Activated naive CD4-positive, alpha-beta T cell treated with anti-CD3 and anti-CD28 coated beads for 36 hours (primary cell): Measurements from ENCODE around the gene MDFIC. TPM values are rescaled to one million over a fixed set of nuclear protein-coding genes. Genes with fewer than 3 reads are reported as not detected.

Experiments
- CTCF ChIA-PET: fragments of 350-600 bp; sonication (Branson Sonifier 250); formaldehyde crosslinking; loops from one replicate; lab custom pipeline; 2021; ENCODE audit warnings: antibody characterized with exemption; lab: Charles Lee
- DNase-seq: peaks from one replicate; pipeline ENCODE4 v3.0.0-alpha.2; 2020
- H3K27ac Mint-ChIP-seq: one replicate; pipeline ENCODE4 v1.8.0; 2021; ENCODE audit warnings: mild to moderate bottlenecking, mixed read lengths
- H3K27me3 Mint-ChIP-seq: one replicate; pipeline ENCODE4 v1.8.0; 2021; ENCODE audit warnings: low read depth, mixed read lengths
- H3K36me3 Mint-ChIP-seq: one replicate; pipeline ENCODE4 v1.8.0; 2021; ENCODE audit warnings: low read depth, mixed read lengths
- H3K4me1 Mint-ChIP-seq: one replicate; pipeline ENCODE4 v1.8.0; 2021; ENCODE audit warnings: low read depth, mixed read lengths
- H3K4me3 Mint-ChIP-seq: one replicate; pipeline ENCODE4 v1.8.0; 2021; ENCODE audit warnings: mild to moderate bottlenecking, moderate library complexity, mixed read lengths
- H3K9me3 Mint-ChIP-seq: one replicate; pipeline ENCODE4 v1.8.0; 2021; ENCODE audit warnings: mixed read lengths
- intact Hi-C: fragments of 100-400 bp; cut with micrococcal nuclease; formaldehyde crosslinking; loops from one replicate; pipeline ENCODE4 v1.15.1; 2023
- total RNA-seq, 2 experiments: library from RNA; stranded (reverse); gene quantifications; one replicate each; pipeline ENCODE4 v1.2.3, GENCODE V29; 2021

The MDFIC gene
- total RNA-seq, 2 experiments from 2014 or later = 79.4 to 93.1 TPM

GRCh38 chr7:115032715-115033703 lies 111.1 kb downstream of the MDFIC start:
- H3K4me3 Mint-ChIP-seq = no peak overlapping the region
- no peaks in the 10 kb centered on the region for H3K9me3 Mint-ChIP-seq
- no peaks in the 10 kb centered on the region for H3K27me3 Mint-ChIP-seq
- no peaks in the 10 kb centered on the region for H3K36me3 Mint-ChIP-seq
- H3K4me1 Mint-ChIP-seq = peaks cover 7% of the 10 kb centered on the region
- H3K27ac Mint-ChIP-seq = no peak overlapping the region
- intact Hi-C loops = no loop called here
- DNase-seq = no peak
- CTCF ChIA-PET = no interaction called here

GRCh38 chr7:115033917-115034459 lies 112.1 kb downstream of the MDFIC start:
- Mint-ChIP-seq H3K36me3 (no peaks in the 10 kb centered on the region), H3K4me3 (no peak overlapping the region), H3K27me3 (no peaks in the 10 kb centered on the region), H3K9me3 (no peaks in the 10 kb centered on the region), H3K4me1 (peaks cover 7% of the 10 kb centered on the region), H3K27ac (no peak overlapping the region)
- DNase-seq = no peak
- CTCF ChIA-PET = no interaction called here
- intact Hi-C loops = no loop called here

DNA sequence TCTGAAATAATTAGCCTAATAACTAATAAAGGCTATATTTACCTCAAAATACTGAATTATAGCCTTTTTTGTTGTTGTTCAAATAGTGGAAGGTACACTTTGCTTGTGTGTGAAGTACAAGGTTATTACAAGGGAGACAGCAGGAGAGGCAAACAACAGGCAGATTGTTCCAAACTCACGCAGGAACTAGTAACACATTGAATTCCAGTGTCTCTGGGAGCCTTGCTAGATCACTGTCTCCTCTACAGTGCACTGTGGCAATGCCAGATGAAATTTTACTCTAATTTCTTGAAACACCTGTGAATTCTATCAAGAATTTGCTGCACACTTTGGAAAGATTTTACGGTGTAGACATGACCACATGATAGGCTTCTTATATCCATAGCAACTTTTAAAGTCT lies 112.6 kb downstream of the MDFIC start:
- Mint-ChIP-seq H3K27me3 (no peaks in the 10 kb centered on the region), H3K27ac (no peak overlapping the region), H3K4me1 (peaks cover 7% of the 10 kb centered on the region), H3K36me3 (no peaks in the 10 kb centered on the region), H3K4me3 (no peak overlapping the region), H3K9me3 (no peaks in the 10 kb centered on the region)
- CTCF ChIA-PET = no interaction called here
- intact Hi-C loops = no loop called here
- no peak for DNase-seq

GRCh38 chr7:115037128-115037802 lies 115.4 kb downstream of the MDFIC start:
- no peak overlapping the region for H3K4me3 Mint-ChIP-seq
- no peak for DNase-seq
- CTCF ChIA-PET = no interaction called here
- H3K27me3 Mint-ChIP-seq = no peaks in the 10 kb centered on the region
- H3K9me3 Mint-ChIP-seq = no peaks in the 10 kb centered on the region
- intact Hi-C loops = no loop called here
- H3K4me1 Mint-ChIP-seq = peaks cover 7% of the 10 kb centered on the region
- no peak overlapping the region for H3K27ac Mint-ChIP-seq
- no peaks in the 10 kb centered on the region for H3K36me3 Mint-ChIP-seq

DNA sequence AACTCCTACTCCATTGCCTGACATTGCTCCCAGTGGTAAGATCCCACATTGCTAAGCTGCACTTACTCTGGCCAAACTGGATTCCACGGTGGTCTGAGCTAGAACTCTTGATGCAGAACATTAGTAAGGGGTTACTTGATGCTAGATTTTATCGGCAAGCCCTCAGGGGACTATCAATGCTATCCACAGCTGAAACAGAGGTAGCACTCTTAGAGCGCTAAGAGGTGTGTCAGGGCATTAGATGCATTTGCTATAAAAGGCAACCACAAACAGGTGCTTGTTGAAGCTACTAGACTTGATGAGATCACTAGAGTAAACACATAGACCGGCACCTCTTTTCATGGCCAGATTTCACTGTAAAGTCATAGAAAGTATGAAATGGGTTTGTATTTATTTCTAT lies 116.3 kb downstream of the MDFIC start:
- CTCF ChIA-PET = no interaction called here
- no peaks in the 10 kb centered on the region for H3K9me3 Mint-ChIP-seq

DNA sequence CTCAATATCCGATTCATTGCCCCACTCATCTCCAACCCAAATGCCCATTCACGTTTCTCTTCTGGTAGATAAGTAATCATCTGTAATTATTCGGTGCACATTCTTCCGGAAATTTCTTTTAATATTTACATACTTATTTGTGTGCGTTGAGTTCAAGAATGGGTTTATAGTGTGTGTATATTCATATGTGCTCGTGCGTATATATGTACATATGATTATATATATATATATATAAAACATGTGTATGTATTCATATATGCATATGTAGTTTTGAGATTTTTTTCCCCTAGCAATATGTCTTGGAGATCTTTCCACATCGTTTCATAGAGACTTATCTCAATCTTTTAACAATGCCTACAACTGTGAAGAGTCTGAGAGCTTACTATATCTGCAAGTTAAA lies 118.2 kb downstream of the MDFIC start:
- Mint-ChIP-seq H3K36me3 (no peaks in the 10 kb centered on the region), H3K4me3 (no peak overlapping the region), H3K9me3 (no peaks in the 10 kb centered on the region), H3K27ac (no peak overlapping the region), H3K27me3 (no peaks in the 10 kb centered on the region), H3K4me1 (peaks cover 7% of the 10 kb centered on the region)
- intact Hi-C loops = no loop called here
- no peak for DNase-seq
- CTCF ChIA-PET = no interaction called here

More for the DNA sequence above, 116.3 kb downstream of the MDFIC start:
- no peaks in the 10 kb centered on the region for H3K36me3 Mint-ChIP-seq
- H3K4me3 Mint-ChIP-seq = no peak overlapping the region
- H3K27me3 Mint-ChIP-seq = no peaks in the 10 kb centered on the region
- no peak for DNase-seq
- peaks cover 7% of the 10 kb centered on the region for H3K4me1 Mint-ChIP-seq
- no peak overlapping the region for H3K27ac Mint-ChIP-seq
- intact Hi-C loops = no loop called here

DNA sequence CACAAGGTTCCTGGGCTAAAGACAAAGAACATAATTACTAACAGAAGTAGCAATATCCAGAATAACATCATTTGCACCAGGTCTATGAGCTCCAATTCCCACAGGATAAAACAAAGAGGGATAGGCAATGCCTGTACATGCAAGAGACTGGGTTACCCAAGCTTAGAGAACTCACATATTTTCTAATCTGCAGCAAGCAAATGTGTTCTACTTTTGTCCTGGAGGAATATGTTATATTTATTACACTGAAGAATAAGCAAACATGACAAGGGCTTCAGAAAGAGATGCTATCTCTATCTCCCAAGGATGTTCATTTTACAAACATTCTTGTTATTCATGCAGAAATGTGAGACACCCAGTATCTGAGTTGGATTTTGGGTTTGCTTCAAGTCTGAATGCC lies 118.6 kb downstream of the MDFIC start:
- intact Hi-C loops = no loop called here
- CTCF ChIA-PET = no interaction called here
- H3K4me1 Mint-ChIP-seq = peaks cover 7% of the 10 kb centered on the region

DNA sequence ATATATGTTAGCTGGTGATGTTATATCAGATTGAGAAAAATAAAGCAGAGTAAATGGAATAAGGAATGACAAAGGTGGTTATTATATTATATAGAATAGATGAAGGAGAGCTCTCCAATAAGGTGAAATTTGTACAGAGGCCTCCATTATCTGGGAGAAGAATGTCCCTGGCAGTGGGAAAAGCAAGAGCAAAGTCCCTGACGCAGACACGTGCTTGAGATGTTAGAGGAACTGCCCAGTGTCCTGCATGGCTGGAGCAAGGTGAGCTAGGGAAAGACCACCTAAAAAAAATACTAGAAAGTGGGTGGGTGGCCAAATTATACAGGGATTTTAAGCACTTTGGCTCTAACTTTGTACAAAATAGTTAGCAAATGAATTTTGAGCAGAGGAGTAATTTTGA lies 120.7 kb downstream of the MDFIC start:
- CTCF ChIA-PET = no interaction called here
- no peak for DNase-seq
- H3K27me3 Mint-ChIP-seq = no peaks in the 10 kb centered on the region
- H3K9me3 Mint-ChIP-seq = no peaks in the 10 kb centered on the region
- H3K4me1 Mint-ChIP-seq = peaks cover 7% of the 10 kb centered on the region
- H3K27ac Mint-ChIP-seq = no peak overlapping the region
- no peaks in the 10 kb centered on the region for H3K36me3 Mint-ChIP-seq
- intact Hi-C loops = no loop called here
- H3K4me3 Mint-ChIP-seq = no peak overlapping the region

More for the DNA sequence above, 118.6 kb downstream of the MDFIC start:
- Mint-ChIP-seq H3K27ac (no peak overlapping the region), H3K9me3 (no peaks in the 10 kb centered on the region), H3K4me3 (no peak overlapping the region), H3K36me3 (no peaks in the 10 kb centered on the region), H3K27me3 (no peaks in the 10 kb centered on the region)
- DNase-seq = no peak

DNA sequence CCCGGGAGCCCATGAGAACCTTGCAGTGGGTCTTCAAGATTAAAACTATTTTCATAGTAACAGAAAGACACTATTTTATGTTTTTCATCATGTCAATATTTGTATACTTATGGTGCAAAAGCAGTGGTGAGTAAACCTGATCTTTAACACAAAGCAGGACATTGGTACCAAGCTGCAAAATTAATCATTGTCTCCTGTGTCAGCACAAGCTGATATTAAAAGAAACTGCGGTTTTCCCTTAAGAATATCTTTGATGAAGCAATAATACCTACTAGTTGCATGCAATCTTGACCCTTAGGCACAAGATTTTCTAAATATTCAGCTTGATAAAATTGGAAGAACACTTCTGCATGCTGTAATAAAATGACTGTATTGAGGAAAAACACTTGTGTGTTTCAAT lies 121.7 kb downstream of the MDFIC start:
- Mint-ChIP-seq H3K4me1 (peaks cover 8% of the 10 kb centered on the region), H3K27me3 (no peaks in the 10 kb centered on the region), H3K27ac (no peak overlapping the region), H3K9me3 (no peaks in the 10 kb centered on the region), H3K4me3 (no peak overlapping the region), H3K36me3 (no peaks in the 10 kb centered on the region)
- CTCF ChIA-PET = interaction anchor here (1.0 kb wide), 1 partner anchor 12 kb away, joined by 3 read pairs; no protein-coding TSS in a partner anchor
- no peak for DNase-seq
- intact Hi-C loops = no loop called here

DNA sequence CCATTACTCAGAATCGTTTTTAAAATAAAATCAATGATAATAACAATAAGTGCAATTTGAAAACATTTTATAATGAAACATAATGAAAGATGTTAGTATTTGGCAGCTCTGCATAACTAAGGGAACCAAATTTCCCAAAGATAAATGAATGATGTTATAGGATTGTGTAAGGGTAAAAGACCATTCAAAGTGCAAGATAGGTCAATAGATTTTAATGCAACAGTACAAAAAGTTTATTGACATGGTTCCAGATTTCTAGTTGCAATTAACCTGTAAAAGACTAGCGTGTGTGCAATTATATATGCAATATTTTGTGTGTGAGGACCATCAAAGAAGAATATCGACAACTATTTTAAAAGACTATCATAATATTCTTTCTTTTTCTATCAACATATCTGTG lies 122.3 kb downstream of the MDFIC start:
- DNase-seq = no peak
- Mint-ChIP-seq H3K4me3 (no peak overlapping the region), H3K27me3 (no peaks in the 10 kb centered on the region), H3K9me3 (no peaks in the 10 kb centered on the region), H3K27ac (no peak overlapping the region), H3K4me1 (peaks cover 8% of the 10 kb centered on the region), H3K36me3 (no peaks in the 10 kb centered on the region)
- CTCF ChIA-PET = interaction anchor here (1.0 kb wide), 1 partner anchor 12 kb away, joined by 3 read pairs; no protein-coding TSS in a partner anchor
- intact Hi-C loops = no loop called here

GRCh38 chr7:115047958-115048720 lies 126.2 kb downstream of the MDFIC start:
- CTCF ChIA-PET = no interaction called here

GRCh38 chr7:115052706-115053105 lies 130.8 kb downstream of the MDFIC start:
- intact Hi-C loops = no loop called here
- Mint-ChIP-seq H3K27ac (no peak overlapping the region), H3K4me3 (no peak overlapping the region), H3K36me3 (no peaks in the 10 kb centered on the region), H3K4me1 (peaks cover 1% of the 10 kb centered on the region), H3K9me3 (no peaks in the 10 kb centered on the region), H3K27me3 (no peaks in the 10 kb centered on the region)
- no peak for DNase-seq
- CTCF ChIA-PET = interaction anchor here (0.6 kb wide), 1 partner anchor 325 kb away, joined by 6 read pairs; no protein-coding TSS in a partner anchor

More at GRCh38 chr7:115047958-115048720, 126.2 kb downstream of the MDFIC start:
- Mint-ChIP-seq H3K27me3 (no peaks in the 10 kb centered on the region), H3K36me3 (no peaks in the 10 kb centered on the region), H3K27ac (no peak overlapping the region), H3K4me3 (no peak overlapping the region), H3K9me3 (no peaks in the 10 kb centered on the region), H3K4me1 (peaks cover 8% of the 10 kb centered on the region)
- intact Hi-C loops = no loop called here
- no peak for DNase-seq
